ENCODE data around the gene KIAA0232. TPM values are rescaled to one million over a fixed set of nuclear protein-coding genes. Genes with fewer than 3 reads are reported as not detected.

KIAA0232 gene
- total and polyA plus RNA-seq, 9 of the 15 experiments (the other 6 are each of a cell fraction or from before 2014, with no cell fraction given), result 3.5 to 17.4 (median 13.0) TPM

DNA sequence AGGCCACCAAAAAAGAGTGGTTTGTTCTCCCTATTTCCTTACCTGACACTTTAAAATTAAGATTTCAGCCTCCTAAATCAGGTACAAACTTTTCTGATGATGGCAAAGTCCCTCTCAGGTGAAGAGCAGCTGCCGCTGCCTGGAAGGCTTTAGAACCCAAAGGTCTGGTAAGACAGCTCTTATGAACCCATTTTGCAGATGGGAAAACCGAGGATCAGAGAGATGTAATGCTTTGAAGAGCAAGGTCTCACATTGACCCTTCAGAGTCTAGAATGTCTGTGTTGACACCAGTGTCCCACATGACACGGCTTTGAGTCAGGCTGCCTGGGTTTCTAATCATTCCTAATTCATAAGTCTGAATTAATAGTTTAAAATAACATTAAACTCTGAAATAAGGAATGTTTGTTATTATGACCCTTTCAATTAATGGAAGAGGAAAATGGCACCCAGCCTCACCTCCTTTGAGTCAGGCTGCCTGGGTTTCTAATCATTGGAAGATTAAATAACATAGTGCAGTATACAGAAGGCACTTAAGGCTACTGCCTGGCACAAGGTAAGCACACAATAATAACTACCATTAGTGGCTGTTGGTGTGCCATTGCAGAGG, 27.9 kb upstream of the KIAA0232 start (continued):
- TF ChIP-seq ZNF76 (CRISPR knock-in tag; IDR thresholded peaks at IDR 0.05; ENCODE audit: borderline replicate concordance) (no peak), TSC22D4 (tag; IDR thresholded peaks at IDR 0.05) (no peak), KDM5B (IDR thresholded peaks at IDR 0.05; ENCODE audit: insufficient replicate concordance, low read depth, low read length) (no peak), DPF2 (IDR thresholded peaks at IDR 0.05) (no peak), RAD51 (IDR thresholded peaks at IDR 0.05; ENCODE audit: borderline replicate concordance, low read depth) (no peak), NFIC (IDR thresholded peaks at IDR 0.05) (no peak), TCFL5 (CRISPR knock-in tag; conservative IDR thresholded peaks at IDR 0.05) (no peak)

GRCh38 chr4:6755088-6755753, 27.3 kb upstream of the KIAA0232 start:
- Histone ChIP-seq H3K9ac (ENCODE audit: insufficient read depth in 1 of 2, low read depth in 2 of 2, low read length in 2 of 2) (peak overlapping the region; percentile 2 to 72; a peak in 2 of 4 replicates), H3K9me3 (replicated peaks; ENCODE audit: control insufficient read depth, insufficient read depth, low read depth, low read length) (no peaks in the 10 kb centered on the region), H3K9me1 (ENCODE audit: control insufficient read depth, insufficient read depth, low read length) (no peaks in the 10 kb centered on the region), H3K4me3 (no peak overlapping the region), H3K79me2 (ENCODE audit: control insufficient read depth, insufficient read depth, low read length) (no peaks in the 10 kb centered on the region), H3K27ac (ENCODE audit: extremely low read depth, low read depth, low read length) (peak overlapping the region; percentile 42), H3K27me3 (ENCODE audit: control insufficient read depth in 2 of 2, insufficient read depth in 2 of 2, low read length in 2 of 2) (no peaks in the 10 kb centered on the region), H3K36me3 (ENCODE audit: control insufficient read depth, insufficient read depth, low read length) (no peaks in the 10 kb centered on the region), H4K20me1 (replicated peaks; ENCODE audit: control insufficient read depth, insufficient read depth, low read length) (no peaks in the 10 kb centered on the region), H3K4me2 (ENCODE audit: insufficient read depth, low read length) (no peak overlapping the region), H2AFZ (ENCODE audit: low read depth, low read length) (peak overlapping the region; percentile 45), H3K4me1 (replicated peaks in 1 of 2; ENCODE audit: control insufficient read depth in 2 of 2, insufficient read depth in 2 of 2, low read length in 2 of 2) (peaks cover 44 to 46% of the 10 kb centered on the region in 2 experiments)
- FAIRE-seq (no peak), DNase-seq (ENCODE audit: extremely low read depth in 1 of 4, low spot score in 3 of 4) (peak in 1 of 4 experiments; percentile 46), ATAC-seq (peak; percentile 19; the same call in 2 of the 3 replicates)
- in situ Hi-C loops (cut with MboI), result no loop called here
- intact Hi-C loops (cut with micrococcal nuclease), result no loop called here
- CTCF ChIA-PET (ENCODE audit: low intra/inter-chr PET ratio), result interaction anchor here (0.5 kb wide), 1 partner anchor 154 kb away, joined by 4 read pairs; the partner anchor contains the start of gene TBC1D14
- POLR2A ChIA-PET, result interaction anchor here (0.6 kb wide), 1 partner anchor 13 kb away, joined by 3 read pairs; no protein-coding TSS in a partner anchor
- WGBS (ENCODE audit: insufficient coverage, low coverage, missing lambda C conversion rate), result 50% methylated on average over 5 of the region's 5 CpGs
- BruUV-seq (replicated peaks), result no TSS peak
- peak; percentile 76 for TF ChIP-seq L3MBTL2 (IDR thresholded peaks at IDR 0.05)
- no peak for TF ChIP-seq NEUROD1 (IDR thresholded peaks at IDR 0.05; ENCODE audit: borderline replicate concordance, low read depth, low read length, partially characterized antibody)
- TF ChIP-seq TBL1XR1 (IDR thresholded peaks at IDR 0.05; ENCODE audit: low read length in 2 of 2), result no peak
- TF ChIP-seq DPF2 (IDR thresholded peaks at IDR 0.05), result peak; percentile 48
- no peak for TF ChIP-seq ZBTB7A (IDR thresholded peaks at IDR 0.05; ENCODE audit: borderline replicate concordance, control insufficient read depth, low read depth, low read length)
- TF ChIP-seq DACH1 (IDR thresholded peaks at IDR 0.05; ENCODE audit: partially characterized antibody), result no peak
- TF ChIP-seq TCF3 (CRISPR knock-in tag; IDR thresholded peaks at IDR 0.05), result no peak
- TF ChIP-seq HLTF (IDR thresholded peaks at IDR 0.05), result no peak
- TF ChIP-seq ZC3H11A (IDR thresholded peaks at IDR 0.05; ENCODE audit: low read depth, low read length), result no peak
- no peak for TF ChIP-seq JUND (IDR thresholded peaks at IDR 0.05; ENCODE audit: borderline replicate concordance, low read depth, low read length)
- TF ChIP-seq JUND (tag; IDR thresholded peaks at IDR 0.05; ENCODE audit: borderline replicate concordance, low read depth, low read length), result no peak
- no peak for TF ChIP-seq CHD2 (IDR thresholded peaks at IDR 0.05; ENCODE audit: low read depth, low read length)

Measured in K562 (cell line).